Measurements from ENCODE around the gene PSMB3.
A peak's percentile ranks its signal among the peaks of the same experiment; 100 is the strongest.

The PSMB3 gene

DNA sequence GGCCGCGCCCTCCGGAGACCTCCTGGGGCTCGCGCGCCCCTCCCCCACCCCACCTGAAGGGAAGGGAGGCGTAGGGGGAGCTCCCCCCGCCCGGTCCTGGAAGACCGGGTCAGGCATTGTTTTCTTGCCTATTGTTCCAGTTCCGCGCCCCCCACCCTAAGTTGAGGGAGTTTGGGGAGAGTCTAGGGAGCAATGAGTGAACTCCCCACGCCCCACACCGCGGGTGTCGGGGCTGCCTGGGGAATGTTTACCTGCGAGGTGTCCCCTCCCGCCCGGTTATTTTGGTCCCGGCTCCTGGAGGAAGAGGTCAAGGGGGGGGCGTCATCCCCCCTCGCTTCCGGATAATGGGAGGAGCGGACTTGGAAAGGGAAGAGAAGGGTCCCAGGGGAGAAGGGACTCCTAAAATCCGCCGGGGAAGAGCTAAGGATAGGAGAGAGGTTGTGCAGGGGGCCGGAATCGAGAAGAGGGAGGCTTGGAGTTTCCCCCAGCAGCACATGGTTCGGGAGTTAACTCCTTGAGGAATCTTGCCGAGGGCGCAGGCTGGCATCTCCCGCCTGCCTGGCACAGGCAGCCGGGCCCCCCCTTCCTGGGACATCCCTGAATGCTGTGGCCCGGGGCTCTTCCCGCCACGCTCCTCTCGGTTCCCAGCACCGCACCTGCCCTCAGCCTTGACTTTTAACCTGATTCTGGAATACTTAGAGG lies 46.6 kb upstream of the PSMB3 start:
- peak overlapping the region; percentile 76 for H3K4me3 ChIP-seq (ENCODE audit: low read length)
- TF ChIP-seq, protein P1, sequence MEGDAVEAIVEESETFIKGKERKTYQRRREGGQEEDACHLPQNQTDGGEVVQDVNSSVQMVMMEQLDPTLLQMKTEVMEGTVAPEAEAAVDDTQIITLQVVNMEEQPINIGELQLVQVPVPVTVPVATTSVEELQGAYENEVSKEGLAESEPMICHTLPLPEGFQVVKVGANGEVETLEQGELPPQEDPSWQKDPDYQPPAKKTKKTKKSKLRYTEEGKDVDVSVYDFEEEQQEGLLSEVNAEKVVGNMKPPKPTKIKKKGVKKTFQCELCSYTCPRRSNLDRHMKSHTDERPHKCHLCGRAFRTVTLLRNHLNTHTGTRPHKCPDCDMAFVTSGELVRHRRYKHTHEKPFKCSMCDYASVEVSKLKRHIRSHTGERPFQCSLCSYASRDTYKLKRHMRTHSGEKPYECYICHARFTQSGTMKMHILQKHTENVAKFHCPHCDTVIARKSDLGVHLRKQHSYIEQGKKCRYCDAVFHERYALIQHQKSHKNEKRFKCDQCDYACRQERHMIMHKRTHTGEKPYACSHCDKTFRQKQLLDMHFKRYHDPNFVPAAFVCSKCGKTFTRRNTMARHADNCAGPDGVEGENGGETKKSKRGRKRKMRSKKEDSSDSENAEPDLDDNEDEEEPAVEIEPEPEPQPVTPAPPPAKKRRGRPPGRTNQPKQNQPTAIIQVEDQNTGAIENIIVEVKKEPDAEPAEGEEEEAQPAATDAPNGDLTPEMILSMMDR (conservative IDR thresholded peaks at IDR 0.05; ENCODE audit: low read depth, low read length): no peak
- no peak for DNase-seq (ENCODE audit: low read depth)

DNA sequence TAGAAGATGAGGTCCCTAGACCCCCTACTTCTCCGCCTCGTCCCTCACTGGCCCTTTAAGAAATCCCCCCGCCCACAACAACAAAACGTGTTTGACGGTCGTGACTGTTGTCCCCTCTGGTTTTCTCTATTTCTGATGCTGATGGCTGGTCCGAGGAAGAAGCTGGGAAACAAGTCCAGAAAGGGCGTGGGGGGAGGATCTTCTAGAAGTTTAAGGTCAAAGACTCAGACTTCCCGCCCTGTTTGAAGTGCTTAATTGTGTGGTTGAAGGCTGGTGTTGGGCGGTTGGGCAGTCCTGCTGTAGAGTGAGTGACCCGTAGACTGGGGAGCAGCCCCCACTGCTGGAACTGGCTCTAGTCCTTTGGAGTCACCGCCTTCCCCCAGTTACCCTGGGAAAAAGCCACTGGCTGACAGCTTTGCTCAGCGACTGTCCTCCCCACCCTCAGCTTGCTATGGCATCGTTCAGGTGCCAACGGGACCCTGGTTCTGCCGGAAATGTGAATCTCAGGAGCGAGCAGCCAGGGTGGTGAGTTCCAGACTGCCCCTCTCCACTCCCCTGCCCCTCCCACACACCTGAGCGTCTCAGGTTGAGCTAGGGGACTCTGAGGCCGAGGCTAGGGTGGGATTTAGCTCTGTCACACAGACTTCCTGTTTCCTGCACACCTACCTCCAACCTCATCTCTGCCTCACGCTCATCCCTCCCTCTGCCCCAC lies 45.9 kb upstream of the PSMB3 start:
- TF ChIP-seq, protein P1 (conservative IDR thresholded peaks at IDR 0.05; ENCODE audit: low read depth, low read length): no peak
- DNase-seq (ENCODE audit: low read depth): no peak

DNA sequence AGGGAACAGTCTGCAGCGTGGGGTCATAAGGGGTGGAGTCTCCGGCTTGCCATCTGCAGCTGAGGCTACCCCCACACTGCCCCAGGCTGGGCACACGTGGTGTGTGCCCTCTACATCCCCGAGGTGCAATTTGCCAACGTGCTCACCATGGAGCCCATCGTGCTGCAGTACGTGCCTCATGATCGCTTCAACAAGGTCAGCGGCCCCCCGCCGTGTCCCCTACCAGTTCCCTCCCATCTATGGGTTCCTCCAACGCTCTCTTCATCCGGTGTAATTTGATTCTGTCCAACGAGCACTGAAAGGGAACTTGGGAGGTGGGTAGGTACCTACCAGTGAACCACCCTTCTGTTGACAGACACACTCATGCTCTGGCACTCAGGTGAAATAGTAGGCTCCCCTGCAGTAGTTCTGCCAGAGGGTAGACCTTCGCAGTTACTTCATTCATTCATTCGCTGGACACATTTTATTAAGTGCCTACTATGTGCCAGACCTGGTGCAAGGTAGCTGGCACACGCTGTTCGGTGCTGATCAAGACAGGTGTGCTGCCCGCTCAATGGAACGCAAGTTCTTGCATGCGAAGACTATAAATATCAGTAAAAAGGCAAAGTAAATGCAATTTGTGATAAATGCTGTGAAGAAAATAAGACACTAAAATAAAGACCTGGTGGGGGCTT lies 44.7 kb upstream of the PSMB3 start:
- H3K4me3 ChIP-seq (ENCODE audit: low read length): no peak overlapping the region
- TF ChIP-seq, protein P1 (conservative IDR thresholded peaks at IDR 0.05; ENCODE audit: low read depth, low read length): no peak
- no peak for DNase-seq (ENCODE audit: low read depth)

More for the DNA sequence above, 45.9 kb upstream of the PSMB3 start:
- peak overlapping the region; percentile 76 for H3K4me3 ChIP-seq (ENCODE audit: low read length)

DNA sequence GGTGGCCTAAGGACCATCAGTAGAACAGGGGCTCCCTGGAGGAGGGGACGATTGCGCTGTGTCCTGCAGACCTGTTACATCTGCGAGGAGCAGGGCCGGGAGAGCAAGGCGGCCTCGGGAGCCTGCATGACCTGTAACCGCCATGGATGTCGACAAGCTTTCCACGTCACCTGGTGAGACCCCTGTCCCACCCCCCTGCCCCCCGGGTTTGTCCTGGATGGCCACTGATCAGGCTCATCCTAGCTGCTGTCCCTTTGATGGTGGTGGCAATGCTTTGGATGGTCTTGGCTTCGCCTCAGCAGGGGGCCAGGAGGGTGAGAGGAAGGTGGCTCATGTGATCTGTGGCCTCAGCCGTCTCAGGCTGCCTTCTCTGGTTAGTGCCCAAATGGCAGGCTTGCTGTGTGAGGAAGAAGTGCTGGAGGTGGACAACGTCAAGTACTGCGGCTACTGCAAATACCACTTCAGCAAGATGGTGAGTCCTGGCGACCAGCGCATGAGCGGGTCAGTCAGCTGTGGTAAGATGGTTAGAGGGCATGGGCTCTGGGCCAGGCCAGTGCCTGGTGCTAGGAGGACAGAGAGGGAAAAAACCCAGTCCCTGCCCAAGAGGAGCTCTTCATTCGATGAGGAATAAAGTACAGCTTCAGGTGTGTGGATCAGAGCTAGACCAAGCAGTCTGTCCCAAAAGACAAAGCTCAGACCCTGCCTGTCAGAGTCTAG lies 43.3 kb upstream of the PSMB3 start:
- no peak overlapping the region for H3K4me3 ChIP-seq (ENCODE audit: low read length)
- TF ChIP-seq, protein P1 (conservative IDR thresholded peaks at IDR 0.05; ENCODE audit: low read depth, low read length): no peak
- DNase-seq (ENCODE audit: low read depth): no peak

DNA sequence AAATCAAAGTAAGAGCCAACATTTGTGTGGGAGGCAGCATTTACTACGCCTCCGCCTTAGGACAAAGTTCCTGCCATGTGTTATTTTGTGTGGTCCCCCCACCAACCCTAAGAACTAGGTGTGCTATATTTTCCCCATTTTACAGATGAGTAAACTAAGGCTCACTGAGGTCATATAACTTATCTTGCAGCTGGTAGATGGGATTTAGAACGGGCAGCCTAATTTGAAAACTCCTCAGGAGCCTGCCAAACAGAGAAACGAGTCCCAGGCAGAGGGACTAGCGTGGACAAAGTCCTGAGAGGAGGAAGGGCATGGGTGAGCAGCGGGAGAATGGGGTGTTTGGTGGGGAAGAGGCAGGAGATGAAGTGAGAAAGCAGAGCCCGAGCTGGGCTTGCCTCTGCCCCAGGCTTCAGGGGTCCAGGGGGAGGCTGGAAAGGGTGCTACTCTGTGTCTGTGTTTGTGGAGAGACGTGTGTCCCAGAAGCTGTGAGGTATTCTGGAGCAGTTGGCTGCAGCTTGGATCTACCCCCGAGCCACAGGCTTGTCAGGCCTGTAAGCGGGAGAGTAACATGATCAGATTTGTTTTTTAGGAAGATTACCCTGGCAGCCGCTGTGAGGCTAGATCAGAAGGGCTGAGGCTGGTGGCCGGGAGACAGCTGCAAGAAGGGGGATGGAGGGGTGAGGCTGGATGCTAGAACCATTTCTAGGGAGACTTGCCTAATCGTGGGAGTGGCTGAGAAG lies 42.5 kb upstream of the PSMB3 start:
- no peak for DNase-seq (ENCODE audit: low read depth)
- TF ChIP-seq, protein P1 (conservative IDR thresholded peaks at IDR 0.05; ENCODE audit: low read depth, low read length): no peak
- no peak overlapping the region for H3K4me3 ChIP-seq (ENCODE audit: low read length)

DNA sequence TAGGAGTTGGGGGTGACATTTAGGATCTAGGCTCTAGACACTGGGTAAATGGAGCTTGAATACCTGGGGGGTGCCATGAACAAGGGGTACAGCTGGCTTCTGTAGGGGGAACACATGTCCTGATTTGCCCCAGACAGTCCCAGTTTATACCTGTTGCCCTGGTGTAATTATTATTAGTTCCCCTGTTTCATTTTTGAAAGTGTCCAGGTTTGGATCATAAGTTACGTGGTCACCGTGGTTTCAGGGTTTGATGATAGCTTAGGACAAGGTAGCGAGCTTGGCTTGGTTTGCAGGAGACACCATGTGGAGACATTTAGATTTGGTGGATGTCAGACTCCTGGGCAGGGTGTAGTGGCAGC lies 42.0 kb upstream of the PSMB3 start:
- TF ChIP-seq, protein P1 (conservative IDR thresholded peaks at IDR 0.05; ENCODE audit: low read depth, low read length): no peak
- H3K4me3 ChIP-seq (ENCODE audit: low read length): no peak overlapping the region

More for the DNA sequence above, 42.0 kb upstream of the PSMB3 start:
- DNase-seq (ENCODE audit: low read depth): no peak

Measured in retinal pigment epithelial cell (primary cell).